CD4-positive, alpha-beta T cell (primary cell): Measurements from ENCODE around the gene PLAAT3. TPM values are rescaled to one million over a fixed set of nuclear protein-coding genes. Genes with fewer than 3 reads are reported as not detected.
"Not testable (repeated sequence)": the region's sequence is repeated elsewhere in the genome, so short reads cannot be mapped to it uniquely, and the experiment has no call there.

Experiments
- ATAC-seq: fragments of 200-7000 bp; cut with Tn5 transposase; one replicate; pipeline ENCODE4 v1.10.0; 2022; ENCODE audit warnings: mild to moderate bottlenecking; ENCODE audit not compliant: poor library complexity
- CTCF ChIA-PET: fragments of 350-600 bp; sonication (Branson Sonifier 250); formaldehyde crosslinking; loops from one replicate; lab custom pipeline; 2021; ENCODE audit warnings: antibody characterized with exemption, inconsistent platforms; lab: Charles Lee
- POLR2A ChIA-PET: fragments of 350-600 bp; sonication (Branson Sonifier 250); formaldehyde crosslinking; loops from one replicate; lab custom pipeline; 2021; ENCODE audit warnings: antibody characterized with exemption, inconsistent platforms; lab: Charles Lee
- DNase-seq, 14 experiments: peaks; one replicate each; pipeline ENCODE4 v3.0.0-alpha.2; 2013 to 2020; ENCODE audit warnings: mixed read lengths in 2 of 14
- H3K27ac ChIP-seq, 2 donors: one replicate each; pipeline versions ENCODE4 v1.5.1 to v1.7.0; 2013; ENCODE audit warnings: low read length in 2 of 2, low read depth in 1 of 2, mild to moderate bottlenecking in 1 of 2
- H3K27me3 ChIP-seq, 2 experiments: 1 replicate in 1 of 2; 2 replicates in 1 of 2; pipeline versions ENCODE4 v1.6.1 to v1.7.0; 2013; ENCODE audit warnings: low read length in 2 of 2, control low read depth in 1 of 2, mild to moderate bottlenecking in 1 of 2, moderate library complexity in 1 of 2; ENCODE audit not compliant: insufficient read depth in 2 of 2, control insufficient read depth in 1 of 2
- H3K36me3 ChIP-seq: one replicate; pipeline ENCODE4 v1.6.1; 2013; ENCODE audit warnings: low read length, control low read depth; ENCODE audit not compliant: insufficient read depth
- H3K4me1 ChIP-seq: one replicate; pipeline ENCODE4 v1.6.1; 2013; ENCODE audit warnings: low read length, control low read depth; ENCODE audit not compliant: insufficient read depth
- H3K4me3 ChIP-seq: one replicate; pipeline ENCODE4 v1.5.1; 2013; ENCODE audit warnings: mild to moderate bottlenecking, low read length, moderate library complexity
- H3K9me3 ChIP-seq, 2 experiments: 1 replicate in 1 of 2; 2 replicates in 1 of 2; pipeline versions ENCODE4 v1.6.1 to v1.7.0; 2013; ENCODE audit warnings: low read length in 2 of 2, mild to moderate bottlenecking in 2 of 2, control low read depth in 1 of 2, moderate library complexity in 1 of 2; ENCODE audit not compliant: control insufficient read depth in 1 of 2, insufficient read depth in 1 of 2
- H3K27ac Mint-ChIP-seq: one replicate; pipeline ENCODE4 v1.8.0; 2020; ENCODE audit warnings: mixed read lengths
- H3K27me3 Mint-ChIP-seq: one replicate; pipeline ENCODE4 v1.8.0; 2021; ENCODE audit warnings: mixed read lengths
- H3K36me3 Mint-ChIP-seq: one replicate; pipeline ENCODE4 v1.8.0; 2021; ENCODE audit warnings: low read depth, mixed read lengths
- H3K4me1 Mint-ChIP-seq: one replicate; pipeline ENCODE4 v1.8.0; 2021; ENCODE audit warnings: low read depth, mixed read lengths
- H3K4me3 Mint-ChIP-seq: one replicate; pipeline ENCODE4 v1.8.0; 2020; ENCODE audit warnings: mild to moderate bottlenecking, mixed read lengths
- H3K9me3 Mint-ChIP-seq: one replicate; pipeline ENCODE4 v1.8.0; 2020; ENCODE audit warnings: mixed read lengths
- intact Hi-C, 2 experiments: fragments of 100-400 bp; cut with DNase I in 1 of 2; cut with micrococcal nuclease in 1 of 2; formaldehyde crosslinking; loops; one replicate each; pipeline versions ENCODE4 v1.15.1 to v1.9.0; 2023 to 2025; cut with DNase I, micrococcal nuclease
- total RNA-seq, 174 experiments: library from RNA in 2 of 174; stranded (reverse) in 2 of 174; gene quantifications; one replicate each; pipeline ENCODE4 v1.2.3 and lab custom pipeline; 2021 to 2026
- TF ChIP-seq, protein P1 (sequence below): fragments of 200-600 bp; IDR thresholded peaks from one replicate; pipeline ENCODE4 v1.8.0; 2022; ENCODE audit warnings: antibody characterized with exemption, mild to moderate bottlenecking

Gene PLAAT3
- total RNA-seq, 2 experiments from 2014 or later, result 2.4 to 3.6 TPM

DNA sequence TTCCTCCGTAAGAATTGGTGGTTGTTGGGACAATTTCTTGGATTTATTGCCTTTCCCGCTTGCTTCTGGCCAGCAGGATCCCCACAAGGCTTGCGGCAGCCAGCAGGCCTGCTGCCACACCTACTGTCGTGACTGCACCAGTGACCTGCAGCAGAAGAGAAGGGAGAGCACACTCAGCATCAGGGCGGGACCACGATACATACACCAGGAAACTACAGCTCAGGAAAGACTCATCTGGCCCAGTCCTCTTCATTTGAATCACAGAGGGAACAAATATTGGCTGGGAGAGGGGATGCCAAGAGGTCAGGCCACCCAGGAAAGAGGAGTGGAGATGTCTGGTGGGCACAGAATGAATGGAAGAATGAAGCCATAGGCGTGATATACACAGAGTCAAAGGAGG, 61.3 kb downstream of the PLAAT3 start:
- Mint-ChIP-seq H3K36me3 (peaks cover 5% of the 10 kb centered on the region), H3K9me3 (no peaks in the 10 kb centered on the region), H3K4me1 (peaks cover 71% of the 10 kb centered on the region), H3K27me3 (no peaks in the 10 kb centered on the region), H3K27ac (peak overlapping the region; percentile 89), H3K4me3 (peak overlapping the region; percentile 87)
- CTCF ChIA-PET, result no interaction called here
- Histone ChIP-seq H3K4me1 (peaks cover 44% of the 10 kb centered on the region), H3K27ac (peak overlapping the region in 1 of 2 donors; percentile 48), H3K36me3 (no peaks in the 10 kb centered on the region), H3K27me3 (no peaks in the 10 kb centered on the region), H3K4me3 (no peak overlapping the region), H3K9me3 (no peaks in the 10 kb centered on the region)
- DNase-seq (peak in 1 of 14 experiments; percentile 21), ATAC-seq (no peak)
- intact Hi-C loops, result loop anchor here (1.0 to 5.0 kb wide), 3 partner anchors 16 to 76 kb away; no protein-coding TSS in a partner anchor
- TF ChIP-seq, protein P1, sequence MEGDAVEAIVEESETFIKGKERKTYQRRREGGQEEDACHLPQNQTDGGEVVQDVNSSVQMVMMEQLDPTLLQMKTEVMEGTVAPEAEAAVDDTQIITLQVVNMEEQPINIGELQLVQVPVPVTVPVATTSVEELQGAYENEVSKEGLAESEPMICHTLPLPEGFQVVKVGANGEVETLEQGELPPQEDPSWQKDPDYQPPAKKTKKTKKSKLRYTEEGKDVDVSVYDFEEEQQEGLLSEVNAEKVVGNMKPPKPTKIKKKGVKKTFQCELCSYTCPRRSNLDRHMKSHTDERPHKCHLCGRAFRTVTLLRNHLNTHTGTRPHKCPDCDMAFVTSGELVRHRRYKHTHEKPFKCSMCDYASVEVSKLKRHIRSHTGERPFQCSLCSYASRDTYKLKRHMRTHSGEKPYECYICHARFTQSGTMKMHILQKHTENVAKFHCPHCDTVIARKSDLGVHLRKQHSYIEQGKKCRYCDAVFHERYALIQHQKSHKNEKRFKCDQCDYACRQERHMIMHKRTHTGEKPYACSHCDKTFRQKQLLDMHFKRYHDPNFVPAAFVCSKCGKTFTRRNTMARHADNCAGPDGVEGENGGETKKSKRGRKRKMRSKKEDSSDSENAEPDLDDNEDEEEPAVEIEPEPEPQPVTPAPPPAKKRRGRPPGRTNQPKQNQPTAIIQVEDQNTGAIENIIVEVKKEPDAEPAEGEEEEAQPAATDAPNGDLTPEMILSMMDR, result no peak
- POLR2A ChIA-PET, result interaction anchor here (0.6 to 6.5 kb wide), 6 partner anchors 10 to 684 kb away, joined by 3 to 86 read pairs (median 7); partner anchors contain the start of gene PLAAT4

DNA sequence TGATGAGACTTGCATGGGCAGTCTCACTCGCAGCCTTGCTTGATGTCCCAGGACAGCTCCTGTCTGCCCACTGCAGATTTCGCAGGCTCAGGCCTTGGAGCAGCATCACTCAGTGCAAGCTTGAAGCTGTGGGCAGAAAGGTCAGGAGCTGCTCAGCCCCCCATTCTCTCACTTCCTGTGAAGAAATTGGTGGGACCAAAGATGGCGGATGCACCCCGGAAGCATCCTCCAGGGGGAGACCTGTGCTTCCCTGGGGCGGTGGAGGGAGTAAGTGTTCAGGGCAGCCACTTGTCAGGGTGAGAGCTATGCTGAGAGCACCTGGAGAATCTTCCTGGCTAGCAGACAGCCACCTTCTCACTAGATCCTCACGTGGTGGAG, 62.4 kb downstream of the PLAAT3 start:
- TF ChIP-seq, protein P1, result no peak
- H3K36me3 Mint-ChIP-seq, result peaks cover 12% of the 10 kb centered on the region
- DNase-seq (peak in 2 of 14 experiments; percentile 45 to 64), ATAC-seq (peak; percentile 10)
- intact Hi-C loops, result loop anchor here (2.0 to 5.0 kb wide), 2 partner anchors 19 to 75 kb away; no protein-coding TSS in a partner anchor
- peak overlapping the region; percentile 87 for H3K4me3 Mint-ChIP-seq
- ChIA-PET CTCF (interaction anchor here (0.8 to 1.0 kb wide), 2 partner anchors 9 to 31 kb away, joined by 3 read pairs; no protein-coding TSS in a partner anchor), POLR2A (interaction anchor here (0.8 to 6.5 kb wide), 9 partner anchors 9 to 84 kb away, joined by 3 to 86 read pairs (median 11); partner anchors contain the start of genes PLAAT4 and PLAAT5)
- Histone ChIP-seq H3K4me3 (peak overlapping the region; percentile 45), H3K27ac (peak overlapping the region in 1 of 2 donors; percentile 34), H3K4me1 (peaks cover 44% of the 10 kb centered on the region), H3K27me3 (no peaks in the 10 kb centered on the region), H3K9me3 (no peaks in the 10 kb centered on the region), H3K36me3 (peaks cover 9% of the 10 kb centered on the region)
- H3K9me3 Mint-ChIP-seq, result no peaks in the 10 kb centered on the region
- H3K27me3 Mint-ChIP-seq, result no peaks in the 10 kb centered on the region
- peak overlapping the region; percentile 89 for H3K27ac Mint-ChIP-seq
- peaks cover 64% of the 10 kb centered on the region for H3K4me1 Mint-ChIP-seq

DNA sequence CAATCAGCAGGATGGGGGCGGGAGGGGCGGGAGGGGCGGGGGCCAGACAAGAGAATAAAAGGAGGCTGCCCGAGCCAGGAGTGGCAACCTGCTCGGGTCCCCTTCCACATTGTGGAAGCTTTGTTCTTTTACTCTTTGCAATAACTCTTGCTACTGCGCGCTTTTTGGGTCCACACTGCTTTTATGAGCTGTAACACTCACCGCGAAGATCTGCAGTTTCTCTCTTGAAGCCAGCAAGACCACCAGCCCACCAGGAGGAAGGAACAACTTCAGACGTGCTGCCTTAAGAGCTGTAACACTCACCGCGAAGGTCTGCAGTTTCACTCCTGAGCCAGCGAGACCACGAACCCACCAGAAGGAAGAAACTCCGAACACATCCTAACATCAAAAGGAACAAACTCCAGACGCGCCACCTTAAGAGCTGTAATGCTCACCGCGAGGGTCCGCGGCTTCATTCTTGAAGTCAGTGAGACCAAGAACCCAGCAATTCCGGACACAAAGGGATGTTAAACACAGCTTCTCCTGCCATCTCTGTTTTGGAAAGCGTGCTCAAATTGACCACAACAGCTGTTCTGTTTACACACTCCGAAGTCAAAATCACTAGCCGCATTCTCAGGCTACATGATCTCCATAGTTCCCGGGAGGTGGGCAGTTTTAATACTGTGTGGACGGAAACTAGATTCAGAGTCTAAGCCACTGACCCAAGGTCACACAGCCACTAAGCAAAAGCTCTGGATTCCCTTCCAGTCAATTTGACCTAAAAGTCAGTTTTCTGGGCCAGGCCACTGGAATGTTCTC, 62.9 kb downstream of the PLAAT3 start:
- ChIA-PET CTCF (interaction anchor here (0.8 to 1.0 kb wide), 2 partner anchors 10 to 32 kb away, joined by 3 read pairs; no protein-coding TSS in a partner anchor), POLR2A (interaction anchor here (0.8 to 6.5 kb wide), 11 partner anchors 9 to 85 kb away, joined by 3 to 86 read pairs (median 8); partner anchors contain the start of genes PLAAT2, PLAAT4 and PLAAT5)
- ATAC-seq (no peak), DNase-seq (peak in 4 of 14 experiments; percentile 13 to 59 (median 39))
- no peaks in the 10 kb centered on the region for H3K27me3 Mint-ChIP-seq
- peaks cover 18% of the 10 kb centered on the region for H3K36me3 Mint-ChIP-seq
- H3K9me3 ChIP-seq, result no peaks in the 10 kb centered on the region
- H3K27ac ChIP-seq, result peak overlapping the region in 1 of 2 donors; percentile 34
- H3K27ac Mint-ChIP-seq, result peak overlapping the region; percentile 89
- peaks cover 15% of the 10 kb centered on the region for H3K36me3 ChIP-seq
- no peaks in the 10 kb centered on the region for H3K27me3 ChIP-seq
- H3K4me1 Mint-ChIP-seq, result peaks cover 58% of the 10 kb centered on the region
- intact Hi-C loops, result loop anchor here in 1 of 2 experiments (5.0 kb wide), 1 partner anchor 74 kb away; no protein-coding TSS in a partner anchor
- H3K9me3 Mint-ChIP-seq, result no peaks in the 10 kb centered on the region
- TF ChIP-seq, protein P1, result no peak
- H3K4me3 ChIP-seq, result peak overlapping the region; percentile 45
- peak overlapping the region; percentile 87 for H3K4me3 Mint-ChIP-seq
- peaks cover 41% of the 10 kb centered on the region for H3K4me1 ChIP-seq

DNA sequence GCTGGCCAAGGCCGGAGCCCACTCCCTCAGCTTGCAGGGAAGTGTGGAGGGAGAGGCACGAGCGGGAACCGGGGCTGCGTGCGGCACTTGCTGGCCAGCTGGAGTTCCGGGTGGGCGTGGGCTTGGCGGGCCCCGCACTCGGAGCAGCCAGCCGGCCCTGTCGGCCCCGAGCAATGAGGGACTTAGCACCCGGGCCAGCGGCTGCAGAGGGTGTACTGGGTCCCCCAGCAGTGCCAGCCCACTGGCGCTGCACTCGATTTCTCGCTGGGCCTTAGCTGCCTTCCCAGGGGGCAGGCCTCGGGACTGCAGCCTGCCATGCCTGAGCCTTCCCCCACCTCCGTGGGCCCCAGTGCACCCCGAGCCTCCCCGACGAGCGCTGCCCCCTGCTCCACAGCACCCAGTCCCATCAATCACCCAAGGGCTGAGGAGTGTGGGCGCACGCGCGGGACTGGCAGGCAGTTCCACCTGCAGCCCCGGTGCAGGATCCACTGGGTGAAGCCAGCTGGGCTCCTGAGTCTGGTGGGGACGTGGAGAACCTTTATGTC, 64.0 kb downstream of the PLAAT3 start:
- CTCF ChIA-PET, H3K9me3 Mint-ChIP-seq, H3K4me3 Mint-ChIP-seq, H3K27me3 ChIP-seq, H3K4me3 ChIP-seq, ATAC-seq, DNase-seq, H3K9me3 ChIP-seq, H3K27ac ChIP-seq, H3K27me3 Mint-ChIP-seq: not testable (repeated sequence)
- peaks cover 48% of the 10 kb centered on the region for H3K4me1 Mint-ChIP-seq
- intact Hi-C loops, result loop anchor here in 1 of 2 experiments (5.0 kb wide), 1 partner anchor 73 kb away; no protein-coding TSS in a partner anchor
- peak overlapping the region; percentile 89 for H3K27ac Mint-ChIP-seq
- Histone ChIP-seq H3K4me1 (peaks cover 40% of the 10 kb centered on the region), H3K36me3 (peaks cover 25% of the 10 kb centered on the region)
- peaks cover 29% of the 10 kb centered on the region for H3K36me3 Mint-ChIP-seq
- POLR2A ChIA-PET, result interaction anchor here (1.4 to 6.5 kb wide), 5 partner anchors 13 to 59 kb away, joined by 4 to 86 read pairs (median 7); partner anchors contain the start of genes PLAAT4 and PLAAT5
